ENCODE data around the gene ABHD17C.

- TF ChIP-seq, protein P1, sequence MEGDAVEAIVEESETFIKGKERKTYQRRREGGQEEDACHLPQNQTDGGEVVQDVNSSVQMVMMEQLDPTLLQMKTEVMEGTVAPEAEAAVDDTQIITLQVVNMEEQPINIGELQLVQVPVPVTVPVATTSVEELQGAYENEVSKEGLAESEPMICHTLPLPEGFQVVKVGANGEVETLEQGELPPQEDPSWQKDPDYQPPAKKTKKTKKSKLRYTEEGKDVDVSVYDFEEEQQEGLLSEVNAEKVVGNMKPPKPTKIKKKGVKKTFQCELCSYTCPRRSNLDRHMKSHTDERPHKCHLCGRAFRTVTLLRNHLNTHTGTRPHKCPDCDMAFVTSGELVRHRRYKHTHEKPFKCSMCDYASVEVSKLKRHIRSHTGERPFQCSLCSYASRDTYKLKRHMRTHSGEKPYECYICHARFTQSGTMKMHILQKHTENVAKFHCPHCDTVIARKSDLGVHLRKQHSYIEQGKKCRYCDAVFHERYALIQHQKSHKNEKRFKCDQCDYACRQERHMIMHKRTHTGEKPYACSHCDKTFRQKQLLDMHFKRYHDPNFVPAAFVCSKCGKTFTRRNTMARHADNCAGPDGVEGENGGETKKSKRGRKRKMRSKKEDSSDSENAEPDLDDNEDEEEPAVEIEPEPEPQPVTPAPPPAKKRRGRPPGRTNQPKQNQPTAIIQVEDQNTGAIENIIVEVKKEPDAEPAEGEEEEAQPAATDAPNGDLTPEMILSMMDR (IDR thresholded peaks at IDR 0.05; ENCODE audit: poor library complexity), result no peak
- TF ChIP-seq EZH2 (IDR thresholded peaks at IDR 0.05; ENCODE audit: borderline replicate concordance) (no peak), EZH2phosphoT487 (IDR thresholded peaks at IDR 0.05; ENCODE audit: low read depth, severe bottlenecking, unreplicated experiment) (no peak)
Measured at GRCh38 chr15:80755885-80756284, 60.8 kb downstream of the ABHD17C start.
